NCI-H2227 (cell line): Measurements from ENCODE around the gene TREML4.
A peak's percentile ranks its signal among the peaks of the same experiment; 100 is the strongest.

Source experiments
- DNase-seq: peaks from one replicate; lab custom pipeline; 2025; ENCODE audit not compliant: unreplicated experiment; lab: John Stamatoyannopoulos, UW

TREML4 gene

DNA sequence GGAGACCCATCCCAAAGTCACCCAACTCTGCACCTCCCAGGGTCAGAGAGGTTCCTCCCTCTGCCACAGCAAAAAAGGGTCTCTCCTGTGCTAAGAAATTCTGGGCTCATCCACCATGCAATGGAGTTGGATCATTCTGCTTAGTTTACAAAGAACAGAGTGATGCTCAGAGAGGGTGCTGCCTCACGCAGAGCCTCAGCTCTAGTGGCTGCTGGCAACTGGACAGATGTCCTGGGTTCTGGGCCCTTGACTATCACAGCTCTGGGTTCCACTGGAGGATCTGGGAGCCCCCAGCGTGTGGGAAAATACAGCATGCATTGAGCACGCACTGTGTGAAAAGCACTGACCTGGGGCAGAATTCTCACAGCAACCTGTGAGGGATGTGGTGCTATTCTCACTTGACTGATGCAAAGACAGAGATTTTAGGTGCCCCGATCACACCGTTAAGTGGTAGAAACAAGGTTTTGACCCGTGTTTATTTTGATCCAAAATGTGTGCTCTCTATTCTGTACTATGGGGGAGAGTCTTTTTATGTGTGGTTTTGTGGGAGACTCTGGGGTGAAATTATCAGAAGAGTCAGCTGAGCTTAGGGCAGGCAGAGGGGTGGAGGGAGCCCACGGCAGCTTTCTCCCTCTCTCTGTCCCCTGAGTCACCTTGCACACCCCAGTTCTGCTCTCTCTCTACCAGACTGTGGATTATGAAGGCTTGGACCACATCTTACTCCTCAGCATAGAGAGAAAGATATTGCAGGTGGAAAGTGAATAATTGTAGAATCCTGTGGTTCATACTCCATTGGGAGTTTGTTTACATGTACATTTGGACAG, 19.9 kb downstream of the TREML4 start:
- DNase-seq: no peak

DNA sequence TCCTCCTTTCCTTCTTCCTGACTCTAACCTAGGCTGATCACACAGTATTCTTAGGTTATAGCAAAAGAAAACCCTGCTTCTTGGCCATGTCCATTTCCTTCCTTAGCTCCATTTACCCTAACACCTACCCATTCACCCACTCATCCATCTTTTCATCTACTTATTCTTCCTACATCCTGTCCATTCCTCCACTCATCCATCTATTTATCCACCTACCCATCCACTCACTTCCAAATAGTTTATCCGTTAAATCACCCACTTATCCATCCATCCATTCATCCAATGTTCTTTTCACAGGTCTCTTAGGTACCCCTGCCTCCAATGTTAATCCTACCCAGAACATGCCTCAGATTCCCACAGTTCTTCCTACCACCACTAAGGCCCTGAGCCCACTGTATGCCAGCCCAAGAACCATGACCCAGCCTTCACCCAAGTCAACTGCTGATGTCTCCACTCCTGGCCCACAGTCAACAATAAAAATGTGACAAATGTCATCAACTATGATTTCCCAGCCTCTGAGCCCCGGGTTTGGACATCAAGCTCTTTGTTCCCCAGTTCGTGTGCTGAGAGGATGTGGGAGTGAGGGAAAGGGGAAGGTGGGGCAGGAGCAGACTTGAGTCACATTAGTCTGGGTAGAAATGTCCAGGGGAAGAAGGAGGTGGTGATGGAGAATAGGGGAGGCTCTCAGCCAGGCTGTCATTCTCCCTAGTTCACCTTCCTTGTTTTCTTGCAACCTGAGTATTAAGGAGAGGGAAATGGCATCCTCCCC, 24.4 kb downstream of the TREML4 start:
- no peak for DNase-seq

DNA sequence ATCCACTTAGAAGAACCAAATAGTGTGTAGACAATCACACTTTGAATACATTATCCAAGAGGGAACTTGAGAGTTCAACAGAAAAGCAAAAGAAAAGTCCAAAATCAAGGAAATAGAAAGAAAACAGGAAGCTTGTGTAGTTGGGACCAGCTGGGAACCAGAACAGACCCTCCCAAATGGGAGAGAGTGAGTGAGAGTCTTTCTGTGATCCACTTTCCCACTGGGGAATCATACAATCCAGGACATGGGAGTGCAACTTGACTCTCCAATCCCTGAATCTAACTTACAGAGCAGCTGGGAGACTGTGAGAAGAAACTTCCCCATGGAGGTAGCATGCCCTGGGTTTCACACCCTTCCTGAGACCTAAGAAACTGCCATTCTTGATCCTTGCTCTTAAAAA, 27.0 kb downstream of the TREML4 start:
- DNase-seq: no peak

DNA sequence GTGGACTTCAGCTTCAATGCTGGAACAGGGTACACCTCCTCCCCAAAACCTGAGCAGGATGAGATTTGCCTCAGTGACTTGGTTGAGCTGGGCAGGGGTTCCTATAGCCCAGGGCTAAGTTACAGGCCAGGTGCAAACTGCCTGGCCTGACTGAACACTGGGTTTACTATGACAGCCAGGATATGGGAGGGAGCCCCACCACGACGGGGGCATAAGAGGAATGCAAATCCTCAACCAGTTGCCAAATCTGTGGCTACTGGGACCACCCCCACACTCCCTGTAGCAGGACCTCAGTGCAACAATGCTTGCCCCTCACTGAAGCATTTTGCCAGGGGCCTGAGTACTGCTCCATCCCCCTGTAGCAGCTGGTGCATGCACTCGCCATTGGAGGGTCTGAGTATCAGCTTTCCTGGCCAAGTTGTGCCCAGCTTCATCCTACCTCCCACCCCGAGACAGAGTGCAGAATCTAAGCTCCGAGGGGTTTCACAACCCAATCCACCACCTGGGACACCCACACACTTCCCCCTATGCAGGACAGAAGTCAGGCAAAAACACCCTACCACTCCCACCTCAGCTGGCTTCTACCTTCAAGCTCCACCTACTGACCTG, 27.6 kb downstream of the TREML4 start:
- no peak for DNase-seq

DNA sequence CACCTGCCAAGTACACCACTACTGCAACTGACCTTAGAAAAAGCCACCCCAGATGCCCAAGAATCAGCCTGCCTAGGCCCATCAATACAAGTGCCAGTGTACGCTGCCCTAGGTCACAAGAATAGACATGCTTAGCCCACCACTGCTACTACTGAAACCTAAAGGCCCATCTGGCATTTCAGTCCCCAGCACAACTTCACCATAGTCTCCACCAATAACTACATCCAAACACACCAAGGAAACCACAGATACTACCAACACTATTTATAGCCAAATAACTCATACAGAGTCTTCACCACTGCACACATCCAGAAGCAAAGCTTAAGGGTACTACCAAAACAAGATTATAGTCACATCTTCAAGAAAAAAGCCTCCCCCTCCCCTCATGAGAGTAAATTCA, 28.2 kb downstream of the TREML4 start:
- DNase-seq: no peak

DNA sequence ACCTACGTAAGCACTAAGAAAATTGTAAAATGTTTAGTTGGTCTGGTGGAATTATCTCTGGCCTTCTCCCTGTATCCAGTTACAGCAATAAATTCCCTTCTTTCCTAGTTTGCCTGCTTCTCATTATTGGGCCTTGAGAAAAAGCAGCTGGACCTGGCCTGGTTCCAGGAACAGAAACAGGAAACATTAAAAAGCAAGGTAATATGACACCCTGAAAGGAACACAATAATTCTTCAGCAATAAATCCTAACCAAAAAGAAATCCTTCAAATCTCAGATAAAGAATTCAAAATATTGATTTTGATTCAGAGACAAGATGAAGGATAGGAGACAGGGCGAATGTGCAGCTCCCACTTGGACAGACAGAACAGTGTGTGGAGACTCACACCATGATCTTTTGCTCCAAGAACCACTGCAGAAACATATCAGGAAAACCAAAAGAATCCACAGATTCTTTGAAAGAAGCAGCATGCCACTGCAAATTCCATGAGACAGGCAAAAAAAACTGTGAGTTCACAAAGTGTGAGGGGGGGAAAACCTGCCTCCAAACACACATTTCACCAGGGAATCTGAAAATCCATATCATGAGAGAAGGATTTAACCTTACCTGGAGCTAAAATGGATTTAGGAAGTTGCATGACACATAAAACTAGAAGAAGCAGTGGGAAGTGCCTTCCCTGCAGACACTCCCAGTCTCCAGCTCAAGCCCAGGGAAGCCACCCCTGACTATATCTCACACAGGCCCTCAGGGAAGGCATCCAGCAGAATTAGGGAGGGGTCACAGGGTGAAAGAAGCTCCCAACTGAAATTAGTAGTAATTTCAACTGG, 29.4 kb downstream of the TREML4 start:
- DNase-seq: peak; percentile 13

DNA sequence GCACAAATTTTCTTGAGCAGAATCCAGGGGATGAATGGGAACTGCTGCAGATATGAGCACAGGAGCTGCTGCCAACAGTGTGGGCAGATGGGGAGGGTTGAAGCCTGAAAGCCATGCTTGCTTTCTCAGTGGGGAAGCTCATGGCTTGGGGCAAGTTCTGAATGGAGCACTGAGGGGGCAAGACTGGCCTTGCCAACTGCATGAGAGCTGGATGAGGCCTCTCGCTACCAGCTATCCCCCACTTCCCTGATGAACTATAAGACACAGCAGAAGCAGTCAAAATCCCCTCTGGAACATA, 30.0 kb downstream of the TREML4 start:
- DNase-seq: no peak

DNA sequence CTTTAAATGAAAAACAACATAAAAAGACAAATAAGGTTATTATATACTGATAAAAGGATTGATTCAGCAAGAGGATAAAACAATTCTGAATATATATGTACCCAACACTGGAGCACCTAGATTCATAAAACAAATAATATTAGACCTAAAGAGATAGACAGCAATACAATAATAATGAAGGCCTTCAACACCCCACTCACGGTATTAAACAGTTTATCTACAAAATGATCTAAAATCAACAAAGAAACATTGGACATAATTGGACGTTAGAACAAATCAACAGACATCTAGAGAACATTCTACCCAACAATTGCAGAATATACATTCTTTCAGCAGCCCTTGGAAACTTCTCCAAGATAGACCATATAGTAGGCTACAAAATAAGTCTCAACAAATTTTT, 34.3 kb downstream of the TREML4 start:
- no peak for DNase-seq

DNA sequence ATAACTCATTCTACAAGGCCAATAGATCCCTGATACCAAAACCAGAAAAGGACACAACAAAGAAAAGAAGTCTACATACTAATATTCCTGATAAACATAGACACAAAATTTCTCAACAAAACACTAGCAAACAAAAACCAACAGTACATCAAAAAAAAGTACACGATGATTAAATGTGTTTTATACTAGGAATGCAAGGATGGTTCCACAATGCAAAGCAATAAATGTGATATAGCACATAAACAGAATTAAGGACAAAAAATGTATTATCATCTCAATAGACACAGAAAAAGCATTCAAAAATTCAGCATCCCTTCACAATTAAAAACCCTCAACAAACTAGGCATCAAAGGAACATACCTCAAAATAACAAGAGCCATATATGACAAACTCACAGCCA, 35.1 kb downstream of the TREML4 start:
- DNase-seq: no peak

DNA sequence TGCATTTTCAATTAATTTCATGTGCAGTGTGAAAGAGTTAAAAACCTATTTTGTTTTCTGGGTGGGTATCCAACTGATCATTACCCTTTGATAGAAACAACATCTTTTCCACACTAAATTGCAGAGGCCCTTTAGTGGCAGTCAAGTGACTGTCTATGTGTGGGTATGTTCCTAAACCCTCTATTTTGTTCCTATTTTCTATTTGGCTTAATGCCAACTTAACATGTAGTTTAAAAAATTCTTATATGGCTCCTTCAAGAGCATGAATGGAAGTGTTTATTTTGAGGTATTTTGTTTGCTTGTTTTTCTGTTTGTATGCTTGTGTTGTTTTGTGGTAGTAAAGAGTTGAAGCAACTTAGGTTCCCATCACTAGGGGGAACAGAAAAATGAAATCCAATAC, 38.4 kb downstream of the TREML4 start:
- no peak for DNase-seq

DNA sequence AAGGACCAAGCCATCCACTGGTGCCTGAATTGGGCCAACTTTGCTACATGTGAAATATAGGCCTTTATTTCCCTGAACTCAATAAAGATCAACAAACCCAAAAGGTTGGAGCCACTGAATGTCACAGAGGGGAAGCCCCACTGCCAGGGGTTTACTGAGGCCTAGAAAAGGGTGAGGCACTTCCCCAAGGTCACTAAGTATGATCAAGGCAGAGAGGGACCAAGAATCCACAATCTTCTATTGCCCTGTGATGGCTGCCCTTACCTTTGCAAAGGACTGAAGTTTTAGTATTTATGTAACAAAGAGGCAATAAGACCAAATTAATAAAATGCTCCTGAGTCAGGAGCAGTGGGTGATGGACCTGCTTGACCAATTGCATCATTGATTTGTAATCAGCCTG, 40.3 kb downstream of the TREML4 start:
- no peak for DNase-seq

DNA sequence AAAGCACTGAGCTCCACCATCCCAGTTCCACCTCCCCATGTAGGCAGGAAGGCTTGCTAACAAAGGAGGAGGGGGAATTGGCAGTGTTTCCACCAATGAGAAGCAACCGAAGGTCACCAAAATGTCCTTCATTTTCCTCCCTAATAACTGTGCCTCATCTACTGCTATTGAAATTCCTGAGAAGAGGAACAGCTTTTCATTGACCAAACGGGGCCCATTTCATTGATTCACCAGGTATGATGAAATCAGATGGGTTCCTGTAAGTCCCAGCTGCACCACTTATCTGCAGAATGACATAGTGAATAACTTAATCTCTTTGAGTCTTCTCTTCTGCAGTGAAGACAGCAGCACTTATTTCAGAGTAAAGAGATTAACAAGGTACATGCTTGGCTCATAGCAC, 41.0 kb downstream of the TREML4 start:
- DNase-seq: no peak

DNA sequence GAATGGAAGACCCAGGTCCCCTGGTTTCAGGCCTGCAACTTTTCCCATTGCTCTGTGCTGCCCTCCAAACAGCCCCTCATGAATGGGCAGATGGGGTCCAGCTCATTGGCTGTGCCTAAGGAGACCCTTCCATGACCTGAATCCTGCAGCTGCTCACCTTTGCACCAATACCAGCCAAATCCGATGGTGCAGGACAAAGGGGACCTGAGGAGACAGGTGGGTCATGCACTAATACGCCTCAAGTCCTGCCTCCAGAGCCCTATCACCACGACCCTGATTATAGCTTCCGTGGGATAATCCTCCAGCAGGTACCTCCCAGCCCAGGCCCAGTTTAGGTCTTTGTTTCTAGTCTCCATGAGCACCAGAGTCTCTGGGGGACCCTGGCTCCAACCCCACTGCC, 41.6 kb downstream of the TREML4 start:
- no peak for DNase-seq

DNA sequence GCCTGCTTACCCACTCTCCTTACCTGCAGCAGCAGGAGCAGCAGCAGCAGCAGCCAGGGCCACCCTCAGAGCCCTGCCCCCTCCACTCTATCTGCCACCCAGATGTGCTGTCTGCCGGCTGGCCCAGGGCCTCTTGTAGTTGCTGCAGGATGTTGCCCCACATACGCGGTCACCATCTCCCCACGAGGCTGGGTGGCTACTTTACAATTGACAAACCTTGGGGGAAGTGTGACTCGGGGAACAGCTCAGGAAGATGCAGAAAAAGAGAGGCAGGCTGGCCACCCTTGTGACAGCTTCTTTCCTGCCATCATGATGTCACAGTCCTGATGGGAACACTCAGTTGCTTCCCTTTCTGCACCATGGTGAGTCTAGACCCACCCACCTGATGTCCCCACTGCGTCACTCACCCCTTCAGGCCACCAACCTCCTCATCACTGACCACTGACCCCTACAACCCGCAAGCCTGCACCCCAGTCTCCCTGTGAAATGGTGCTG, 43.8 kb downstream of the TREML4 start:
- no peak for DNase-seq

DNA sequence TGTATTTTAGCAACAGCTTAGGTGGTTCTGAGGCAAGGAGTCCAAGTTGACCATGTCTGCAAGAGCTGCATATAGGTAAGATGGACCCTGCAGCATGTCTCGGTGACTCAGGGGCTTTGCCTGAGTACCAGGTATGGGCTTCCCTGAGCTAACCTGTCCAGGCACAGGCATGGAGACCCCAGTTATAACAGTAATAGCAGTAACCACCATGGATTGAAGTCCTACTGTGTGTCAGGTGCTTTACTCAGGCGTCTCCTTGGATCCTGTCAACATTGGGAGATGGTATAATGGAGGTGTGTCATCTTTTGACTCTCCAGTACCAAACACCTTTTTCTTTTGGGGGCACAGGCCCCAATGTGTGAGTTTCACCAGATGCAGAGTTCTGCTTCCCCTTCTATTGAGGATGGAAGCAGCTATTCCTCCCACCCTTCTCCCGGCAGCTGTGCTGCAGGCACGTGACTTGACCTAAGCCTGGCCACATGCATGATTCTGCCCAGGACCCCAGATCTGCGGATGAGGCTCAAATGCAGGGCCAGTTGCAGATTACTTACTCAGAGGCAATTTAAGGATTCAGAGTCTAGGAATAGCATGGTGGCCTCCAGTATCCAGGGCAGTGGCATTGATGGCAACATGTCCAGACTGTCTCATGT, 44.6 kb downstream of the TREML4 start:
- DNase-seq: no peak

DNA sequence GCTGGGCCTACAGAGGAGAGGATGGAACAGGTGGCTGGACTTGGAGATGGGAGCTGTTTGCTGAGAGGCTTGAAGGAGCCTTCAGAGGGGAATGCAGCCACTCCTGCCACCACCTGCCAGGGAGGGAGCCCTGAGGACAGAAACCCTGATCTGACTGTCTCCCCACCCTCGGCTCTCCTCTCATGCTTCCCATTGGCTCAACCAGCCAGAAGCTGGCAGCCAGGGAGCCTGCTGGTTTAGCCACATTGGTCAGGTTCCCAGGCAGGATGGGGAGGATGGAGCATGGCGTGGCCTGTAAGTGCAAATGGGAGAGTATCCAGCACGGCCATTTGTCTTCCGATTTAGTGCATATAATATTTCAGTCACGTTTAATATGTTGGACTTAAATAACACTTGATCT, 45.6 kb downstream of the TREML4 start:
- DNase-seq: no peak

DNA sequence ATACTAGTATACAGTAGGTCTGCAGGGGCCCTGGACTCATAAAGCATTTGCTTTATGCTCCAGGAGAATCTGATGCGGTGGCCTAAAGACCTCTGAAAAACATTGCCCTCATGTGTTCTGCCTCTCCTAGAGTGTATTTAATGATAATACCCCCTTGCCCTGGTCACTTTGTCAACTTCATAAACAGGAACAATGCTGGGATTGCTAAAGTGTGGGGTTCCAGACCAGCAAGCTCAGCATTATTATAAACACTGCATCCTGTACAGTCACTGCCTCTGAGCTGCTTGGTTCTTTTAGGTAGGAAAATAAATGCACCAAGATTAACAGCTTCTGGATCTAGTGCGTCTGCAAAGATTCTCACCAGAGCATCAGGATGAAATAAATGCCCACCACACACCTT, 46.1 kb downstream of the TREML4 start:
- DNase-seq: no peak

DNA sequence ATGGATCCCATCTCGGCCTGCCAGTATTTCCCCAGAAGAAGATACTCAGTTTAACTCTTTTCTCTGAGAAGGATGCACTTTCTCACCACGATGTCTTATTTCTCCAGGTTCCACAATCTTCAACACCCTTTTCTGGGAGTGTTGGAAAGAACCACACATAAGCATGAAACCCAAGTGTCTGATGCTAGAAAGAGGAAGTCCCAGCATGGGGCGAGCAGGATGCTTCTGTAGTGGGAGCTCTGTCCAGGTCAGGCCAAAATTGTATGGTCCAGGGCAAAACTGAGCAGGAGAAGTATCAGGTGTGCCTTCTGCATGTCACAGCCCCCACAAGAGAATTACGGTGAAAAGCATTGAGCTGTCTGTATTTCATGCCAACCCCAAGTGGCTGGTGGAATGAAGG, 47.3 kb downstream of the TREML4 start:
- DNase-seq: no peak

DNA sequence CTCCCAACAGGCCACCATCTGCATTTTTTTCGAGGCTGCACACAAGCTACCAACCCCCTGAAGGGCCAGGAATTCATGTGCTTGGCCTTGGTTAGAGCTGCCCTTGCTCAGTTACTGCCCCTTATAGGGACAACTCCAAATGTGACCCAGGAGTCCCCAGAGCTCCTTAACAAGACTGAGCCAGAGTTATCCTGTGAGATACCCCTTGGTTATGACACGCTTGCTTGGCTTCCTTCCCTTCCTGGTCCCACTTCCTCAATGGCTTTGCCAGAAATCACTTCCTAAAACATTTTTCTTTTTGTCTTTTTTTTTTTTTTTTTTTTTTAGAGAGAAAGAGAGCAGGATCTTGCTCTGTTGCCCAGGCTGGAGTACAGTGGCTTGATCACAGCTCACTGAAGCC, 49.5 kb downstream of the TREML4 start:
- no peak for DNase-seq

DNA sequence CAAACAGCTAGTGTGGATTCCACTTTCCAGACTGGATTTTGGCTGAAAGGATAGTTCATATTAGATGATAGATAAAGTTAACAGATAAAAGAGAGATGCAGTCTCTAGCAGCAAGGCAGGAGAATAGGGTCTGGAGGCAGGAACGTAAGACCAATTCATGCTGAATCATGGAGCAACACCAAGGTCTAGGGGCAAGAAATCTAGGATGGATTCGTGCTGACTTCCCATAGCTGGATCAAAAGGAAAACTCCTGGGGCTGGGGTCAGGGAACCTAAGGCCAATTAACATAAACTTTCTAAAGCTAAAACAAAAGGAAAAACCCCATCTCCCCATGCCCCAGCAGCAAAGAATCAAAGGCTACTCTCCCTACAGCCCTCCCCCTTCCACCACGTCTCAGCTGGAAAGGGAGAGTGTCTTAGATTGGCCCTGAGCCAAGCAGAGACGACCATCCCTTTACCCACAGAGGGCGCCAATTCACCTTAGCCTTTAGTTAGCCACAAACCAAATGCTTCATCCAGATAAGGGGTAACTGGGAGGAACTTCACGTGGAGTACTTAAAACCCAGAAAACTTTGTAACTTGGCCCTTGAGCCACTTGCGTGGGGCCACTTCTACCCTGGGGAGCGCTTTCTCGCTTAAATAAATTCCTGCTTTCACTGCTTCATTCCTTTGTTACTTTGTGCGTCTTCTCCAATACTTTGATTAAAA, 50.7 kb downstream of the TREML4 start:
- peak; percentile 78 for DNase-seq
